Anterior cingulate cortex (tissue), 58 donors: ENCODE measurements around the gene OMG.
"Not testable (repeated sequence)": the region's sequence is repeated elsewhere in the genome, so short reads cannot be mapped to it uniquely, and the experiment has no call there.

Experiments
- DNase-seq, 58 donors: peaks; one replicate each; lab custom pipeline; 2025; lab: John Stamatoyannopoulos, UW

OMG gene

GRCh38 chr17:31269036-31269577 is 27.9 kb downstream of the OMG start:
- DNase-seq = no peak

- DNase-seq = no peak
Observed at GRCh38 chr17:31266042-31266441, 31.0 kb downstream of the OMG start.

GRCh38 chr17:31262923-31263322 is 34.1 kb downstream of the OMG start:
- not testable (repeated sequence) for DNase-seq

- no peak for DNase-seq
Observed at GRCh38 chr17:31261601-31262000, 35.4 kb downstream of the OMG start.

GRCh38 chr17:31260151-31260550 is 36.9 kb downstream of the OMG start:
- no peak for DNase-seq

- DNase-seq = no peak
Observed at GRCh38 chr17:31256936-31257335, 40.1 kb downstream of the OMG start.

- DNase-seq = no peak
Observed at GRCh38 chr17:31254654-31255053, 42.4 kb downstream of the OMG start.

- DNase-seq = no peak
Observed at GRCh38 chr17:31252741-31253140, 44.3 kb downstream of the OMG start.

- no peak for DNase-seq
Observed at GRCh38 chr17:31251970-31252328, 45.1 kb downstream of the OMG start.

- DNase-seq = no peak
Observed at GRCh38 chr17:31251105-31251969, 45.7 kb downstream of the OMG start.

- DNase-seq = no peak
Observed at GRCh38 chr17:31250229-31250628, 46.8 kb downstream of the OMG start.

- DNase-seq = peak in 1 of 58 donors; percentile 21
Observed at GRCh38 chr17:31249835-31250141, 47.3 kb downstream of the OMG start.

- DNase-seq = no peak
Observed at GRCh38 chr17:31248986-31249834, 47.8 kb downstream of the OMG start.
